Measurements from ENCODE around the gene DCAF17.
"Not testable (repeated sequence)": the region's sequence is repeated elsewhere in the genome, so short reads cannot be mapped to it uniquely, and the experiment has no call there.

Gene DCAF17

DNA sequence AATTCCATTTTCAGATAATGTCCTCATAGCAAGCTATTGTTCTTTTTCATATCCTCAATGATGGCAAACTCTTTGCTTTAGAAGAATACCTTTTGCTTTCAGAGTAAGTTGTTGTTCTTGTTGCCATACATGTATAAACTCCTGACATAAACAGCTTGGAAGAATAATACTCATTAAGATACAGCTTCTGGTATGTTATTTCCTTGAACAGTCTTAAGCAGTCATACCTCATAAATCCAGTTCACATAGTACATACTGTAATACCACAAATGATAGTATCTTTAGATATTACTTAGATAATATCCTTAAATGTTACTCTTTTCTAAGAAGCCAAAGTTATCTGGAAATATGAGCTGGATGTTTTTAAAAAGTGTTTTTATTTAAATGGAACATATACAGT is 23.4 kb upstream of the DCAF17 start:
- in situ Hi-C loops (cut with MboI; ENCODE audit: low sequenced_read_pairs): no loop called here

GRCh38 chr2:171411214-171411613 is 22.8 kb upstream of the DCAF17 start:
- in situ Hi-C loops (cut with MboI; ENCODE audit: low sequenced_read_pairs): no loop called here

DNA sequence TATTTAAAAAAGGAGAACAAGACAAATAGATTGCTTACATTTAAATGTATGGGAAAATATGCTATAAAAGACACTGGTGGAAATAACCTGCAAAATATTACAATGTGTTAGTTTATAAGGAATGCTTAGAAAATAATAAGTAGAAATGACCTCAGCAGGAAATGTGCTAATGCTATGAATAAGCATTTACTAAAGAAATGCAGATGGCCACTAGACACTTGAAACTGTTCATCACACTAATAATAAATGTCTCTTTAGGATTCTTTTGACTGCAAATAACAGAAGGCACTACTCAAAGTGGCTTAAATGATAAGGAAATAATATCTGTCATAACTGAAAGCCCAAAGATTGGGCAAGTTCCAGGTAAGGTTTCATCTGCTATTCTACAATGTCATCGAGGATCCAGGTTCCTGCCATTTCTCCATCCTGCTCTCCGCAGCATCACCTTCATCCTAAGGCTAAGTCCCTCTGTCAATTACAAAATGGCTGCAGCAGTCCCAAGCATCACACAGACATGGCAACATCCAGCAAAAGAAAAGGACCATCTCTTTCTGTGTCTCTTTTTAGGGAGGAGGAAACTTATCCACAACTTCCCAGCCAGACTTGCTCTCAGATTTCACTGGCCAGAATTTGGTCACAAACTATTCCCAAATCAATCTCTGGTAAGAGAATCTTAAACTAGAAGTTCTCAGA is 22.1 kb upstream of the DCAF17 start:
- in situ Hi-C loops (cut with MboI; ENCODE audit: low sequenced_read_pairs): no loop called here

DNA sequence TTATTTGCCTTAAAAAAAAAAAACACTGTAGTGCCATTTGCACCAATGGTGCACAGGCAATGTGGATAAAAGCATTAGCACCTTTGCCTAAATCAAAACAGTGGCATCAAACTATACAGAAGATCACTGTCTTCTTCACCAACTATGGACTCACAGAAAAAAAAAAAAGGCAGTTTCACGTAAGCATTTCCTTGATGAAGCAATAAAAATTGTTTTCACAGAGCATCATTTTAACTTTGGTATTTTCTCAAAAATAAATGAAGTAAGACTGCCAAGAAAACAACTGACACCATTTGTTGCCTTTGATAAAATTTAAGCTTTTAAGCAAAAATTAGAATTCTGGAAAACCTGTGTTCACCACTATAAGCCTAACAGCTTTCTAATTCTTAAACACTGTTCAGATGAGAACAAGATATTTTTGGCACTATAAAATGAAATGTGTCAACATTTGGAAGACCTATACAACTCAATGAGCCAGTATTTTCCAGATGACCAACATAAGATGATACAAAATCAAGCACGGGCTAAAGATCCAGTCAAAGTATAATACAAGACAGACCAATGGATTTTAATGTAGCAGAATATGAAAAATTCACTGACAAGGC is 21.4 kb upstream of the DCAF17 start:
- in situ Hi-C loops (cut with MboI; ENCODE audit: low sequenced_read_pairs): no loop called here

DNA sequence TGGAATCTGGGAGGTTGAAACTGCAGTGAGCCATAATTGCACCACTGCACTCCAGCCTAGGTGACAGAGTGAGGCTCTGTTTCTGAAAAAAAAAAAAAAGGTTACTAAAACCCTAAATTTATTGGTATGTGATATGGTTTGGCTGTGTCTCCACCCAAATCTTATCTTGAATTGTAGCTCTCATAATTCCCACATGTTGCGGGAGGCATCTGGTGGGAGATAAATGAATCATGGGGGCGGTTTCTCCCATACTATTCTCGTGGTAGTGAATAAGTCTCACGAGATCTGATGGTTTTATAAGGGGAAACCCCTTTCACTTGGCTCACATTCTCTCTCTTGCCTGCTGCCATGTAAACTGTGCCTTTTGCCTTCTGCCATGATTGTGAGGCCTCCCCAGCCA is 19.4 kb upstream of the DCAF17 start:
- in situ Hi-C loops (cut with MboI; ENCODE audit: low sequenced_read_pairs): not testable (repeated sequence)

GRCh38 chr2:171416009-171416926 is 17.8 kb upstream of the DCAF17 start:
- in situ Hi-C loops (cut with MboI; ENCODE audit: low sequenced_read_pairs): no loop called here

DNA sequence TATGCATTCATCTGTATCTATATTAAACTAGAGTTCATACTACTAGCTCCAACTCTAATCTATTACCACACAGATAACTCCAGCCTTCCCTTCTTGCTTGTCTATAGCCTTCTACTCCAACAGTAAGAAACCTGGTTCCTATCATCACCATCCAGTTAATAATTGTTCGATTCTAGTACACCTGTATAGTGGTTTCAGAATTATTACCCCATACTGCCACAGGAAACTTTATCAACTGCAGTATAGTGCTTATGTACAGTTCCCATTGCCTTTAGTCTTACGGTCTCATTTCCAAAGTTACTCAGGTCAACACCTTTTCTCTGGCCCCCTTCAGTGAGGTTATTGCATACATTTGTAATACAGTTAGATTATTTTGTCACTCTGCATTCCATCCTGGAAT is 14.7 kb upstream of the DCAF17 start:
- in situ Hi-C loops (cut with MboI; ENCODE audit: low sequenced_read_pairs): no loop called here

GRCh38 chr2:171420728-171421563 is 13.1 kb upstream of the DCAF17 start:
- in situ Hi-C loops (cut with MboI; ENCODE audit: low sequenced_read_pairs): no loop called here

- in situ Hi-C loops (cut with MboI; ENCODE audit: low sequenced_read_pairs): not testable (repeated sequence)
Measured at GRCh38 chr2:171422710-171423495, 11.1 kb upstream of the DCAF17 start.

DNA sequence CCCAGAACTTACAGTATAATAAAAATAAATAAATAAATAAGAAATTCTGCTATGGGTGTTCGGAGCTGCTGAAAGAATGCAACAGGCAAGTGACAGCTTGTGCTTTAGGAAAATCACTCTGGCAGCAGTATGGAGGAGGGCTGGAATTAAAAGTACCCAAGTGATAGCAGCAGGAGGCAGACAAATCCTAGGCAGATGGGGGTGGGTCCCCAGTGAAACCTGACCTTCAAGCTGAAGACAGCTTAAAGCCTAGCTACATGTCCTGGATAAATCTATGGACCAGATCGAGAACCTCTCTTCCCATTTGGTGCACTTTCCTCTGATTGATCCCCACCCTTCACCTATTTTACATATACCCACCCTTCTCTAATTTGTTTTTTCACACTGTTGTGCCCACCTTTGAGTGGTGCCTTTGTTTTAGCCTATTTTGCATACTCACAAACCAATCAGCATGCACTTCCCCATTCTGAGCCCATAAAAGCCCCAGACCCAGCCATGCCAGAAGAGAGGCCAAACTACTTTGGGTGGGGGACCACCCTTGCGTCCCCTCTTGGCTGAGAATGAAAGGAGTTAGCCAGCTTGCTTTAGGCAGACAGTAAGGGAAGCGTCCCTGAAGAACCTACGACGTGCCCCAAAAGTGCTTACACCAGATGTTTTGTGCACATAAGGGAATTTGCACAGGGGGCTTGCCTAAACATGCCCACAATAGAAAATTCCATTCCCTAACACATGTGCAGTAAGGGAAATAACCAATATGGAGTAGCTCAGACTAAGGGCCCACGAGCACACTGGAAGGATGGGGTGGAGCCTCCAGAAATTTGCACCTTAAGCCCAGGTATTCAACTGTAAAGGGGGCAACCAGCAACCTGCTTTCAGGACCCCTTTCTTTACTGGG is 3.3 kb upstream of the DCAF17 start:
- in situ Hi-C loops (cut with MboI; ENCODE audit: low sequenced_read_pairs): no loop called here

DNA sequence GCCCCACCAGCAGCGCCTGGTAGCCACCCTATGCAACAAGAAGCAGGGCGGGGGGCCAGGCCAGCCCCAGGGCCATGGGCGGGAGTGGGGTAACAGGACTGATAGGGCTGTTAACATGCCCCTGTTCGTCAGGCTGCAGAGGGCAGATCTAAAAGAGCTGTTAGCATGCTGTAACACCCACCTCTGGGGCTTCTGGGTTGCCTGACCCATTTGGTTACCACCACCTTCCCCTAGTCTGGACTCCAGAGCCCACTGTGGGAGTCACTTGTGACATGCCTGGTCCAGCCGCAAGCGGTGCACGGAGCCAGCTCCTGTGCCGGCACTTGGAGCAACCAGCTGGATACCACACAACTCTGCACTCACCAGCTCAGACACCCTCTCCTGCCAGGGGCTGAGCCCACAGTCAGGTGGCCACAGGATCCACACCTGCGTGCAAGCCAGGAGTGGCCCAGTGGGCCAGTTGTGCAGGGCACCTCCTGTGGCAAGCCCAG is 2.3 kb upstream of the DCAF17 start:
- in situ Hi-C loops (cut with MboI; ENCODE audit: low sequenced_read_pairs): no loop called here

- in situ Hi-C loops (cut with MboI; ENCODE audit: low sequenced_read_pairs): no loop called here
Measured at GRCh38 chr2:171432206-171432968, 1.6 kb upstream of the DCAF17 start.

DNA sequence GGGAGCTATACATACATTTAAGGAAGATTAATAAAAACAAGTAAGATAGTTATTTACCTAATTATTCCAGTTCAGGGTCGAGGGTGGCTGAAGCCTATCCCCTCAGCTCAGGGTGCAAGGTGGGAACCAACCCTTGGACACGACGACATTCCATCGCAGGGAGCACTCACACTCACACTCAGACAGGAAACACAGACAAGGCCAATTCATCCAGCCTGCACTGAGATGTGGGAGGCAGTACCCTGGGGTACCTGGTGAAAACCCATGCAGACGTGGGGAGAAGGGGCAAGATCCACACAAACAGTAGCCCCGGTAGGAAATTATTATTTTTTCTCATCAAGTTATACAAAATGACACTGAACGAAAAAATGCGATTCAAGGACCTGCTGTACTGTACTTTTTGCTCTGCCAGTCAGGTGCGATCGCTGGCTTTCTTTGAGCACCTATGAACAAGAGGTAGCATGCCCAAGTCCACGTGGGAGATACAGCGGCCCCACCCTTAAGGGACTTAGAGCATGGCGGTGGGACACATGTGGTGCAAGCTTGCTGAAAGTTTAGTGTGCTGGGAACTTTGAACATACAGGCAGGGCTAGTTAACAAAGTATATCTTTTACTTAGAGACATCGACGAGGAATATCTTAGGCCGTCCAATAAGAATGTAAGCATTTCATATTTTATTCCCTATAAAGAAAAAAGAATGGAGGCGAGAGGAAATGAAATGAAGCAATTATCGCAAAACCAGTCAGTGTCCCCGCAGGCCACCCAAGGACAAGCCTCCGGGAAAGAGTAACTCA is 860 bp upstream of the DCAF17 start:
- in situ Hi-C loops (cut with MboI; ENCODE audit: low sequenced_read_pairs): no loop called here

DNA sequence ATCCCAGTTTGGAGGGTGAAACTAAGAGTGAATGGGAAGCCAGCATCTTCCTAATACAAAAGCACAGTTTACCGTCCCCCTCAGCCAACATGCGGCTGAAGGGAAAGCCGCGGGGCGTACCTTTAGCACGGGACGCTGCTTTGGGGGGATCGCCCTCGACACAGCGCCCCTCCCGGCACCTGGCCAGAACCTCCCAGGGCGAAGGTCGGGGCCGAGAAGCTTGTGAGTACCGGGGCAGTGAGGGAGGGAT is 338 bp upstream of the DCAF17 start, which contains the start of gene METTL8:
Gene METTL8 (minus strand): TSS at position 228 of the 250 bp plus-strand sequence. CDS start 41,805 bp downstream, outside the sequence.
- in situ Hi-C loops (cut with MboI; ENCODE audit: low sequenced_read_pairs): no loop called here

DNA sequence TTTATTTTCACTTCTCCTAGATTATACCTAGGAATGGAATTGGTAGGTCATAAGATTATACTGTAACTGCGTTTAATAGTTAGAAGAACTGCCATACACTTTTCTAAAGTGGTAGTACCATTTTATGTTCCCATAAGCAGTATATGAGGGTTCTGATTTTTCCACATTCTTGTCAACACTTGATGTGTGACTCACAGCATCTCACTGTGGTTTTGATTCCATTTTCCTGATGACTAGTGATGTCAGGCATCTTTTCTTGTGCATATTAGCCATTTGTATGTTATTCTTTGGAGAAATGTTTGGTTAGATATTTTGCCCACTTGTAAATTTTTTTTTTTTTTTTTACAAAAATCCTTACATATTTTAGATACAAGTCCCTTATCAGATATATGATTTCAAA is 2.3 kb downstream of the DCAF17 start:
- in situ Hi-C loops (cut with MboI; ENCODE audit: low sequenced_read_pairs): no loop called here

GRCh38 chr2:171441470-171441869 is 7.4 kb downstream of the DCAF17 start:
- in situ Hi-C loops (cut with MboI; ENCODE audit: low sequenced_read_pairs): no loop called here

GRCh38 chr2:171447675-171448074 is 13.6 kb downstream of the DCAF17 start:
- in situ Hi-C loops (cut with MboI; ENCODE audit: low sequenced_read_pairs): no loop called here

DNA sequence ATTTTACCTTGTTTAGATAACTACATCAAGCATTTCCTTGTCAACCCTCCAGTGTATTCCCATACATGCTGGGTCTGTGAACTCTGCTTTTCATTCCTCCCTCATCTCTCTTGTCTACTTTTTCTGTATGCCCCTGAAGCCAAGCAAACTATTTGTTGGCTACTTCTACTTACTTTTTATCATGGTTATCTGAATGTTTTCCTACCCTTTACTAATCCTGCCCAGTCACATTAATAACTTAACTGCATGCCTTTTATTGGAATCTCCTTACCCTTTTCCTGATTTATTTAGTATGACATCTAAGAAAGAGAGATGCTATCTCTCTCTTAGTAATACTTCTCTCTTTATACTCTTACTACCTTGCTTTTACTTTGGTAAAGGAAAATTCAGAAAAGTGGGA is 17.0 kb downstream of the DCAF17 start:
- in situ Hi-C loops (cut with MboI; ENCODE audit: low sequenced_read_pairs): no loop called here

Data from hTERT RPE-1 (cell line).